NOMO-1 treated with dmso at 0.1 percent for 144 hours (cell line): ENCODE data around the gene TNRC18.
"Not testable (repeated sequence)": the region's sequence is repeated elsewhere in the genome, so short reads cannot be mapped to it uniquely, and the experiment has no call there.

Source experiments
- DNase-seq: peaks from one replicate; lab custom pipeline; 2025; ENCODE audit not compliant: unreplicated experiment; lab: John Stamatoyannopoulos, UW

TNRC18 gene

DNA sequence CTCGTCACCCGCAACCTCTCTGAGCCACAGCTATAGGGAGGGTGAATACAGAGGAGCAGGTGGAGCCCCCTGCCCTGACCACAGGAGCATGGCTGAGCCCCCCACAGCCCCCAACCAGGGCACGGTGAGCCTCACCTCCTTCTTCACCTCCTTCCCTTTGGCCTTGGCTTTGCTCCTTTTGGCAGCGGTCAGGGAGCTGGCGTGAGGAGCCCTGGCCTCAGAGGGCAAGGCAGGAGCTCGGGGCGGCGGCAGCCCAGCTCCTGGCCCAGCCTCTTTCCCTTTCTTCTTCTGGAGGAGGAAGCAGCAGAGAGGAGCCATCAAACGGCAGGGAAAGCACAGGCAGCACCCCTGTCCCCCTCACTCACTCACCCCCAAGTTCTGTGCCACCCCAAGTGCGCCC is 98.7 kb downstream of the TNRC18 start:
- no peak for DNase-seq

DNA sequence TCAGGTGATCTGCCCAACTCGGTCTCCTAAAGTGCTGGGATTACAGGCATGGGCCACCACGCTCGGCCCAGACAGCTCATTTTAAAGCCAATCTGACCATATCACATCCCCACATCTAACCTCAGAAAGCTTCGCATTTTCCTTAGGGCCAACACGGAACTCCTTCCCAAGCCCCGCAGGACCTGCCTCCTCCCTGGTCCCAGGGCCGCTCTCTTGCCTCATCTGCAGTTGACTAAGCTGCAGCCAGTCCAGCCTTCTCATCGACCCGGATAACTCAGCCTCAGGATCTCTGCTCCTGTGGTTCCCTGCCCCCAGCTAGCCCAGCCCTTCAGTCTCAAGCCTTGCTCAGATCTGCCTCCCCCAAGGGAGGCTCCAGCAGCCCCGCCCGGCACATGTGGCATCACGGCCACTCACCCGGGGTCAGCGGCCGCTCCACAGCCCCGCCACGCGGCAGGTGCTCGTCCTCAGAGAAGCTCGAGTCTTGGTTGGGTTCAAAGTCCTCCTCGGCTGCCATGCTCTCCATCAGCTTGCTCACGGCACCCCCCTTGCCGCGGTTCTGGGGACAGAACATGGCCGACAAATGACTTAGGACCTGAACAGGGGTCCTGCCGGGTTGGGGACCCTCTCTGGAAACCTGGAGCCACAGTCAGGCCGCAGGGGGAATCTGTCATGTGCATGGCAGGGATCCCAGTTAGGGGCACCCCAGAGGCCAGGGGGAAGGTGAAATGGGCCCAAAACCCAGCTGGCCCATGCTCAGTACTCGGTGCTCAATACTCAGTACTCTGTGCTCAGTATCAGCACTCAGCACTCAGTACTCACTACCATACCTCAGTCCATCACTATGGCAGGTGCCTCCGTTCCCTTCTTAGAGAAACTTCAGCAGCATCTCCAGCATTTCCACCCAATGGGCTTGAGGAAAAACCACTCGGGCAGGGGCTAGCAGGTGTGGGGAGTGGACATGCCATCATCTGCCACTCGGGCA is 99.5 kb downstream of the TNRC18 start:
- not testable (repeated sequence) for DNase-seq

DNA sequence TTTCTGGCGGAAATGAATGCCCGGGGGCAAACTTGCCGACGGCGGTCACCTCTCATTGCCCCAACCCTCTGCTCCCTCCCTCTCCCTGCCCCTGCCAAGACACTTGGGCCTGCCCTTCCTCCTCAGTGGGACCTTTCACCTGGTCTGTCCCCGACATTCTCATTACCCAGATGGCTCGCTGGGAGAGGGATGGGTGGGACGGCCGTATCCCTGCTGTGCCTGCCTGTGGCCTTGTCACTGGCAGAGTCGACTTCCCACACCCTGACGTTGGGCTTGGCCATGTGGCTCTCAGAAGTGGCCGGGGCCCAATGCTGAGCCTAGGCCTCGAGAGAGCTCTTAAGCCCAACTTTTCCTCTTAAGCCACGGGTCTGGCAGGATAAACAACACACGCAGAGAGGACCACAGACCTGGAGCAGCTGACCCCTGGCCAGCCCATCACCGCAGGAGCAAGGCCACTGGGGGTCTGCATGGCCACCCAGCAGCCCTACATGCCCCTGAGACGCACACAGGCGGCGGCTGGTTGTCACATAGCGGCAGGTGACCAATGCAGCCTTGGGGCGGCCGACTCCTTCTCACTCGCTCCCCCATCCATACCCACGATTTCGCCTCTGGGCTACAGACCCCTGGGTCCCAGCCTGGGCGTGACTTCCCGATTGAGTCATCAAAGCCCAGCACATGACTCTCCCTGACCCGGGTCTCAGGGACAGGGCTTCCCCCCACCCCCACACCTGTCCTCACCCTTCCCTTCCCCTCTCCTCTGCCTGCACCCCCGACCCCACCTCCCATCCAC is 100.8 kb downstream of the TNRC18 start:
- no peak for DNase-seq

DNA sequence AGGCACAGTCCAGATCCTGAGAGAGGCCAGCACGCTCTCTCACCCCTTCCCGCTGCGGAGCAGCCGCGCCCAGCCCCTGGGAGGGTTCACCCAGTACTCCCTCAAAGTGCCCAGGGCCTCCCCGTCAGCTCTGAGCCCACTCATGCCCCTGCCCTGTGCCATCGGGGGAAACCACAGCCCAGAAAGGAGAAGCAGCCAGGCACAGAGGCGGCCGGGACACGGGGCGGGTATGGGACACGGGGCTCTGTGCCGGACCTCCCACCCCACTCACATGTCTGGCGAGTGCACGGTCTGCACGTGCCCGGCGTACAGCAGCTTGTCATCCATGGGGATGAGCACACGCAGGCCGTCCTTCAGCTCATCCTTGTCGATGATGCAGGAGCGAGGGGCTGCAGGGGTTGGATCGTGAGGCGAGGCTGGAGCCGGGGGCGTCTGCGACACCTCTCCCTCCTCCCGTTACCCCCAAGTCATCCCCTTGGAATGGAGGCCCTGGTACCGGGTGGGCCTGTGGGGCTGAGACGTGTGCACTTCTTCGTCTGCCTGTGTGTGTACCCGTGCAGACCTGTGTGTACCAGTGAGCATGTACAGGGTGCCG is 102.7 kb downstream of the TNRC18 start:
- no peak for DNase-seq

DNA sequence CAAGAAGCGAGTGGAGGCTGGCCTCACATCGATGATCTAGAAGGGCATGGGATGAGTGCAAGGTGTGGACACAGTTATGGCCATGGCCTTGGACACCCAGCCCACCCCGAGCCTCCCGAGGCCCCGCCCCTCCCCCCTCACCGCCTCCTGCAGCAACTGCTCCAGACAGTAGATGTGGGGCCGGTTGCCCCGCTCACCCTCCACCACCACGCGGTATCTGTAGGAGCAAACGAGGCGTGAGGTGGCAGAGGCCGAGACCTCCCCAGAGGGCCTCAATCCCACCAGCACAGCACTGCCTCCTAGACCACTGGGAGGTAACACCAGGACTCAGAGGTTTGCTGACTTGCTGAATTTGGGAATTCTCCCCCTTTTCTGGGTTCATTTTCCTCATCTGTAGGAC is 103.2 kb downstream of the TNRC18 start:
- no peak for DNase-seq

DNA sequence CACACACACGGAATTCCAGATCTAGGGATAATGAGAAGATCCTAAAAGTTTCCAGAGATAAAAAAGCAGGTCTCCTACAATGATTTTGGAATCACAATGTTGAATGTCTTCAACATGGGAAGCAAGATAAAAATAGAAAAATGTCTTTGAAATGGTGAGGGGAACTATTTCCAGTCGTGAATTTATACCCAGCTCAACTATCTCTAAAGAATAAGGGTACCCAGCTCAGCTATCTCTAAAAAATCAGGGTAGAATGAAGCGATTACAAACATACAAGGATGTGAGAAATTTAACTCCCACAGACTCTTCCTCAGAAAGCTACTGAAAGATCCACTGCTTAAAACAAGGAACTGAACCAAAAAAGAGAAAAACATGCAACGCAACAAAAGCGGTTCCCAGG is 105.0 kb downstream of the TNRC18 start:
- not testable (repeated sequence) for DNase-seq

DNA sequence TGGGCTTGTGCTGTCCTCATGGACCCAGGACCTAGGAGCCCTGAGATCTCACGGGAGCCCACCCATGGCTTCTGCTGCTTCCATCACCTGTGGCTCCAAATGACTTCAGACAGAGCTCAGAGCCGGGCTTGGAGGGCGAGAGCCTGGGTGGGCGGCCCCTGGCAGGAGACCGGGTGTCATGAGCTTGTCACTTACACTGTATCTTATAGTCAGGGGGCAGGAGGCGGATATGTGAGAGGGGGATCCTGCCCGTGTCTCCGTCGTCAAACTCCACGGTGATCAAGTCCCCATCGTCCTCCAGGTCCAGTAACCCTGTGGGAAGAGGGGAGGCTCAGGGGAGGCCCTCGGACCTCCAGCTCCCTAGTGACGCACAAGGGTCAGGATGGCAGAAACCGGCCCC is 107.9 kb downstream of the TNRC18 start:
- DNase-seq = no peak

DNA sequence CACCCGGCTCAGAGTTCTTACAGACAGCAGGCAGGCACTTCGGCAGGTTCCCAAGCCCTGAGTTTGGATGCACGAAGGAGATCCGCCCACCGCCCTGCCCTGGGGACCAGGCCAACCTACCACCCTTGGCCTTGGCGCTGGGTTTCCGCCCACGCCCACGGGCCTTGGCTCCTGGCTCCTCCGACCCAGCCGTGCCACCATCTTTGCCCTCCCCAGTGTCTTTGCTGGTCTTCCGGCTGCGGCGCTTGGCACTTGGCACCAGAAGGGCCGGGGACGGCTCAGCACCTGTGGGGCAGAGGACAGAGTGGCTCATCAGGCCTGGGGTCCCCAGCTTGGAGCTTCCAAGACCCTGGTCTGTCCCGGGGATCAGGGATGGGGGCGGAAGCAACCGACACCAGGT is 108.8 kb downstream of the TNRC18 start:
- DNase-seq = no peak

DNA sequence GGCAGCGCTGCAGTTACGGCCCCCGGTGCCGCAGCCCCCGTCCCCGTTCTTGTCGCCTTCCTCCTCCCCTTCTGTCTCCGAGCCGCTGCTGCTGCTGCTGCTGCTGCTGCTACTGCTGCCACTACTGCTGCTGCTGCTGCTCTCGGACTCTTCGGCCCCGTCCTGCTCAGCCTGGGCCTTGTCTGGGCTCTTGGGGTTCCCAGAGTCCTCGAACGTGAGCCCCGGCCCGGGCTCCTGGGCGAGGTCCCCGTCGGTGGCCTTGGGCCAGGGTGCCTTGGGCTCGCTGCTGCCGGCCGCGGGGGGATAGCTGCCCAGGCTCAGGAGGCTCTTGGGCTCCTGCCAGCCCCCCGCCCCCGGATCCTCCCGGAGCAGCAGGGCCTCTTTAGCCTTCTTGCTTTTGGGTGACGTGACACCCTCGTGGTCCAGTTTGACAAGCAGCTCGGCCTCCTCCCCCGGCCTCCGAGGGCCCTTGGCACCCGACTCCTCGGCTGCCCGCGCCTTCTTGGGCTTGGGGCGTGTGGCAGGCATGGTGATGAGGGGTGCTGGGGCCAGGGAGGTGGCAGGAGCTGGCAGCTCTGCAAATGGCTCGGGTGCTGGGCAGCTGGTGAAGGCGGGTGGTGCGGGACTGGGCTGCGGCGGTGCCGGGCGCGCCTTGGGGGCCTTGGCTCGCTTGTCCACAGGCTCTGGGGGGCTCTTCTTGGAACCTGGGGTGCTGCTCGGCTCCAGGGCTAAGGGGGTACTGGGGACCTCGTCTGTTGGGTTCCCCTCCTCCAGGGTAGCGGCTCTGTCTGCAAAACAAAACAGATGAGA is 110.4 kb downstream of the TNRC18 start:
- not testable (repeated sequence) for DNase-seq

DNA sequence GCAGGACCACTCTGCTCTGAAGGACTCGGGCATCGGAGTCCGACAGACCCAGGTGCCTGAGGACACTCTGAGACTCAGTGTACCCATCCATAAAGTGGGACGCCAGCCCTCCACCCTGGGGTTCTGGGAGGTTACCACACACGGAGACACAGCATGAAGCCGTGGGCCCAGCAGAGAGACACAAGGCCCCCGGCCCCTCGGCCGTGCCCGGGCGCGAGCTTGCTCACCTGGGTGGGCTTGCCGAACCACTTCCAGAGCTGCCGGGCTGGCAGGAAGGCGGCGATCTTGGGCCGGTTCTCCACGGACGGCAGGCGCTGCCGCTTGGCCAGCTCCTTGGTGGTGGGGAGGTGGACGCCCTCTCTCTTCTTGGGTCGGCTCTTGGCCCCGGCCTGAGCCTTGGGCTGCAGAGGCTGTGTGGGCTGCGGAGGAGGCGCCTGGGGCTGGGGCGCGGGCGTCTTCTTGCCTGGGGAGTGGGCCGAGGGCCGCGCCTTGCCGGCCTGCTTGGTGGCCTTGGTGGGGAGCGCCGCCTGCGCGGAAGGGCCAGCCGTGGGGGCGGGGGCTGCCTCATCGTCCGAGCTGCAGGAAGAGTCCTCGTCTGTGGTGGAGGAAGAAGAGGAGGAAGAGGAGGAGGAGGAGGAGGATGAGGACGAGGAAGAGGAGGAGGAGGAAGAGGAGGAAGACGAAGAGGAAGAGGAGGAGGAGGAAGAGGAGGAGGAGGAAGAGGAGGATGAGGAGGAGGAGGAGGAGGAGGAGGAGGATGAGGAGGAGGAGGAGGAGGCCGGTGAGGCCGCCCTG is 111.2 kb downstream of the TNRC18 start:
- DNase-seq = not testable (repeated sequence)

DNA sequence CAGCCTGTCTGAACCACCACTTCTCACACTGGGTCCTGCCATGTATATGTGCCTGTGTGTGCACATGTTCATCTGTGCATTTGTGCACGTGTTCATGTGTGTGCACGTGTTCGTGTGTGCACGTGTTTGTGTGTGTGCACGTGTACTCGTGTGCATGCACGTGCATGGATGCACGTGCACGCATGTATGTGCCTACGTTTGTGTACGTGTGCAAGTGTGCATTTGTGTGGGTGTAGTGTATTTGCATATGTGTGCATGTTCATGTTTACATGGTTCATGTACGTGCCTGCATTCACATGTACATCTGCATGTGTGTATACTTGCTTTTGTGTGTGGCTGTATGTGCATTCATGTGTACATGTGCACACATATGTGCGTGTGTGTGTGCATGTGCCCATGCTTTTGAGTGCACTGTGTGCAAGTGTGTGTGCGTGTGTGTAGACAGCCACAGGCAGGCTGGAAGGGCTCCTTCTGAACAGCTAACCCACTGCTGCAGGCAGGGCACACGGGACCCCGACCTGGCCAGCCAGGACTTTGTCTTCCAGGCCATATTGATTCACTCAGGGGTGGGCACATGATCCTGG is 112.7 kb downstream of the TNRC18 start:
- DNase-seq = no peak

DNA sequence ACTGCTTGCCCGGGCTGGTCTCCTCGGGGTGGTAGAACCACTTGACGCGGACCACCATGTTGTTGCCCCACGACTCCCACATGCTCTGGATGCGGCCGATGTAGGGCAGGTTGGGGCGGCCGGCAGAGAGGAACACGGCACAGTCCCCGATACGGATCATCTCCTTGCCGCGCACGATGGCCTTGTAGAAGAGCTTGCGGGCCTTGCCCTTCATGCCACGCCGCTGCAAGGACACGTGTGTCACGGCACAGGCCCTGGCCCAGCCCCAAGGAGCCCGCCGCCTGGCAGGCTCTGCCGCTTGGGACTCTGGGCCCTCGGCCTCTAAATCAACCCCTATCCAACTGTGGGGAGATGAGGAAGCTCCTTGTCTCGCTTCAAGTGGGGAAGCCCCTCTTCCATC is 114.5 kb downstream of the TNRC18 start:
- no peak for DNase-seq

DNA sequence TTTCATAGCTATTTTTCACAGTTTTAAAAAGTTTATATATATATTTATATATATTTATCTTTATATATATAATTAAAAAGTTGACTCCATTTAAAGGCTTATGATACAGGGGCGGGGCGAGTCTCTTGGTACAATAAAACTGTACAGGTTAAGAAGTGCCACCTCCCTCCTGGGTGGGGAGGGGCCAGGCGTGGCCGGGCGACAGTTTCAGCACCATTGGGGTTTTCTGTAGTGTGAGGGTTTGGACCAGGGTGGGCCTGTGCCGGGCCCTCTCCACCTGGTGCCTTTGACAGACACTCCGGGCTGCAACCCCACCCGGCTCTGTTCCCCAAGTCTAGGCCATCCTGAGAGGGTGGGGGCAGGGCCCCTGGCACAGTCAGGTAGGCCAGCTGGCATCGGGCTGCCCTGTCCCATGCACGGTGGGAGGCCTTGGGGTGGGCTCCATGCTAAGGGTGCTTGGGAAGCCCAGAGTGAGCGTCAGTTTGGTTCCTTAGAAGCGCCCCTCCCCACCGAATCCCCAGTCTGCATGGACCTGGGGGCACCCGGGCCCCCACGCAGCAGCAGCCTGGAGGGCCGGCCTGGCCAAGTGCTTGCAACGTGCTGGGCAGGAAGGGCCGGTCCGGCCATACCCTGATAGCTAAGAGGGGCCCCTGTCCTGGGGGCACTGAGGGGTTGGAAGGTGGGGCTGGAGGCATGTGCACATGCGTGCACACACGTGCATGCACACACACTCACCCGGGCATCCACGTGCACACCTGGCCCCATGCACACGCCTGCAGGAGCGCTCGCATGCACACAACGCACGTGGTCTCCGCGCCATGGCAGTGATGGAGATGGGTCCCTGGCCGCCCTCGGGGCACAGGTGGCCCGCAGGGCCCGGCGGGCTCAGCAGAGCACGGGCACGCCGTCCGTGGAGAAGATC is 116.2 kb downstream of the TNRC18 start:
- DNase-seq = not testable (repeated sequence)

DNA sequence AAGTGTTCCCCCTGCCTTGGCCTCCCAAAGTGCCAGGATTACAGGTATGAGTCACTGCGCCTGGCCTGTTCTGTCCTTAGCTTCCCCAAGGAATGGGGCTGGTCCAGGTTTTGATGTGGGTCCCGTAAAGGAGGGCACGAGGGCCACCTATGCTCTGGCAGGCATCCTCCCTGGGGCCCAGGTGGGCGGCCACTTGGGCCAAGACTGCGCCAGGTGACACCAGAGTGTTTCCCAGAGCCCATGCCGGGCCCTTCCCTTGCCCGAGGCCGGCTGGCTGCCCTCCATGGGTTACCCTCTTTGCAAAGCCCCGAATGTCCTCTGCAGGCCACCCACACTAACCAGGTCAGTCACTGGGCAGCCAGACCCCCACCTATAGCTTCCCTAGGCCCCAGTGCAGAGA is 118.6 kb downstream of the TNRC18 start:
- not testable (repeated sequence) for DNase-seq

DNA sequence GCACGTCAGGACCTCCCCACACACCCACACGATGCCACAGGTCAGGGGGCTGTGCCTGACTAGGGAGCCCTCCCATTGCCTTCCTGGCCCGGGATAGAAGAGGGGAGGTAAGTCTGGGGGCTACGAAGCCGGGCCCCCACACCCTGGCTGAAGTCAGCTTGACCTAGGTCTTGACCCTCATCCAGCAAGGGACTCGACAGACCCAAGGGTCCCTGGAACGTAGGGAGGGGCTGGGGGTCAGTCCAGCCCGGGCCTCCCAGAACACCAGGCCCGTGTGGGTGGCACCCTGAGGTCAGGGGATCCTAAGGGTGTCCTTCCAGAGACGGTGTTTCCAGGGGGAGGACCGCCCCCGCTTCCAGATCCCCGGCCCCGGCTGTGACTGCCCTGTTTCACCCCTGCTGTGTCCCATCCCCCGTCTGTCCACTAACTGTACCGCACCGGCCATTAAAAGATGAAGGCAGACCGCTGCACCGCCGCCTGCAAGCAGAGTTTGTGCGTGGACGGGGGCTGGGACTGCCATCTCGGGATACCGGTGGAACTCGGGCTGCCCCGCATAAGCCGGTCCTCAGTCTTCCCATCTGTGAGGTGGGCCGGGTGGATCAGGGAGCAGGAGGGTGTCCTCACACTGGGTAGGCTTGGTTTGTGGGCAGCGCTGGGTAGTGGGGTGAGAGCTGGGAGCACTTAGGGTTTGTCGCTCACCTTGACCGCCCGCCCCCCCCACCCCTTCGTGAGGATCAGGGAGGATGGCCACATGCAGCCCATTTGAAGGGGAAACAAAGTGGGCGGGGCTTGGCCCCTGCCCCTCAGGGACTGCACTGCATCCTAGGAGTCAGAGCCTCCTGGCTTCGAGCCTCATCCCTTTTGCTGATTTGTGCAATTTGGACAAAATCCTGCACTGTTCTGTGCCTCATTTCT is 119.8 kb downstream of the TNRC18 start:
- no peak for DNase-seq

DNA sequence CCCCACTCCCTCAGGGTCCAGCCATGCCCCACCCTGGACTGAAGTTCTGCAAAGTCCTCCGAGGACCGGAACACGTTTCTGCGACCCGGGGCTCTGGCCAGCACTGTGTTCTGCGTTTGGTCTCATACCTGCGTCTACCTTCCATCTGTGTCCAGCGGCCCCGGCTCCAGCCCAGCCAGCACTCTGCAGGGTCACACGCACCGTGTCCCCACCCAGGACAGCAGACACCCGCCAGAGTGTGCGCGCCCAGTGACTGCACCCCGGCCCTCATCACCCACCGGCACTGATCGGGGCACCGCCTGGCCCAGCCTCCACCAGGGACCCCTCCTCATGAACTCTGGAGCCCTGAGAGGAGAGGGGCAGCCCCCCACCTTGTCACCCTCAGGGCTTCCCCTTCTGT is 120.6 kb downstream of the TNRC18 start:
- DNase-seq = no peak

DNA sequence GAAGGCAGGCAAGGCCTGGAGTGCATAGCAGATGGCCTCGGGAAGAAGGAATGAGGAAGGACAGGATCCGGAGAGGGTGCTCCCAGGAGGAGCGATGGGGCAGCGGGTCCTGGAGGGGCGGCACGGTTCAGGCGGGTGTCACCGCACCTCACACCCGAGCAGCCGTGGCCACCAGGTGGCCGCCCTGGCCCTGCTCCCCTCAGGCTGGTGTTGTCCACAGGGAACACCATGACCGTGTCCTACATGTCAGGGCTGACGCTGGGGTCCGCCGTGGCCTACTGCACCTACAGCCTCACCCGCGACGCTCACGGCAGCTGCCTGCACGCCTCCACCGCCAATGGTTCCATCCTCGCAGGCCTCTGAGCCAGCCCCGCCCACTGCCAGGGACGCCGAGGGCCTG is 121.1 kb downstream of the TNRC18 start:
- no peak for DNase-seq

DNA sequence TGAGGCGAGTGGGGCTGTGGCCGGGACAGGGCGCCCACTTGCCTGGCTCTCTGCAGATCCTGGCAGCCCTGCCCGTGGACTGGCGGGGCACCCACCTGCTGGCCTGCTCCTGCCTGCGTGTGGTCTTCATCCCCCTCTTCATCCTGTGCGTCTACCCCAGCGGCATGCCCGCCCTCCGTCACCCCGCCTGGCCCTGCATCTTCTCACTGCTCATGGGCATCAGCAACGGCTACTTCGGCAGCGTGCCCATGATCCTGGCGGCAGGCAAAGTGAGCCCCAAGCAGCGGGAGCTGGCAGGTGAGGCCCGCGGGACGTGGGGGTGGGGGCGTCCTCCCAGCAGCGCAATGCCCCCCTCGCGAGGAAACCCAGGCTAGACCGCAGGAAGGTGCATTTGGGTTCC is 123.3 kb downstream of the TNRC18 start:
- DNase-seq = no peak
